Mesendoderm (in vitro differentiated cells): ENCODE results near the gene SHMT2.
A peak's percentile ranks its signal among the peaks of the same experiment; 100 is the strongest.
"Not testable (repeated sequence)": the region's sequence is repeated elsewhere in the genome, so short reads cannot be mapped to it uniquely, and the experiment has no call there.

Experiments
- DNase-seq: peaks from one replicate; pipeline ENCODE4 v3.0.0; 2013
- H2AK5ac ChIP-seq: 2 replicates; pipeline ENCODE4 v1.6.1; 2013; ENCODE audit warnings: low read length, inconsistent platforms
- H2BK120ac ChIP-seq: 2 replicates; pipeline ENCODE4 v1.6.1; 2013; ENCODE audit warnings: low read depth, mild to moderate bottlenecking, low read length, moderate library complexity, mixed read lengths
- H2BK15ac ChIP-seq: replicated peaks from 2 replicates; pipeline ENCODE4 v1.6.1; 2013; ENCODE audit warnings: low read depth, mild to moderate bottlenecking, moderate library complexity
- H2BK5ac ChIP-seq: 2 replicates; pipeline ENCODE4 v1.6.1; 2013; ENCODE audit warnings: low read length, inconsistent platforms
- H3K18ac ChIP-seq: 2 replicates; pipeline ENCODE4 v1.6.1; 2013; ENCODE audit warnings: mild to moderate bottlenecking, low read length, mixed read lengths
- H3K23ac ChIP-seq: one replicate; pipeline ENCODE4 v1.6.1; 2013; ENCODE audit warnings: low read length
- H3K27ac ChIP-seq: 2 replicates; pipeline ENCODE4 v1.5.1; 2013; ENCODE audit warnings: low read depth, mild to moderate bottlenecking, inconsistent platforms, low read length, moderate library complexity
- H3K27me3 ChIP-seq: 2 replicates; pipeline ENCODE4 v1.6.1; 2013; ENCODE audit warnings: low read length, control low read depth, mild to moderate bottlenecking, inconsistent platforms; ENCODE audit not compliant: insufficient read depth, poor library complexity
- H3K36me3 ChIP-seq: 2 replicates; pipeline ENCODE4 v1.6.1; 2013; ENCODE audit warnings: low read length, inconsistent platforms; ENCODE audit not compliant: control insufficient read depth, insufficient read depth
- H3K4ac ChIP-seq: one replicate; pipeline ENCODE4 v1.6.1; 2013; ENCODE audit warnings: low read depth, mild to moderate bottlenecking, low read length, moderate library complexity
- H3K4me1 ChIP-seq: 2 replicates; pipeline ENCODE4 v1.6.1; 2013; ENCODE audit warnings: low read depth, low read length, inconsistent platforms; ENCODE audit not compliant: control insufficient read depth
- H3K4me2 ChIP-seq: 2 replicates; pipeline ENCODE4 v1.6.1; 2013; ENCODE audit warnings: low read length
- H3K4me3 ChIP-seq: 2 replicates; pipeline ENCODE4 v1.5.1; 2013; ENCODE audit warnings: mild to moderate bottlenecking, low read length
- H3K56ac ChIP-seq: one replicate; pipeline ENCODE4 v1.6.1; 2013; ENCODE audit warnings: low read length
- H3K79me1 ChIP-seq: 2 replicates; pipeline ENCODE4 v1.6.1; 2013; ENCODE audit warnings: low read length, inconsistent platforms
- H3K79me2 ChIP-seq: 2 replicates; pipeline ENCODE4 v1.6.1; 2013; ENCODE audit warnings: mild to moderate bottlenecking, low read length; ENCODE audit not compliant: control insufficient read depth, insufficient read depth
- H3K9ac ChIP-seq: 2 replicates; pipeline ENCODE4 v1.6.1; 2013; ENCODE audit warnings: low read length, inconsistent platforms
- H4K5ac ChIP-seq: one replicate; pipeline ENCODE4 v1.6.1; 2013; ENCODE audit warnings: low read length
- H4K8ac ChIP-seq: one replicate; pipeline ENCODE4 v1.6.1; 2013; ENCODE audit warnings: low read depth, mild to moderate bottlenecking, control low read depth, low read length, moderate library complexity
- WGBS: extraction: QIAGEN DNeasy Blood & Tissue Kit; methylation state at CpG from one replicate; pipeline ENCODE4 v1.1.7; 2013; ENCODE audit warnings: low lambda C conversion rate, missing lambda C conversion rate; ENCODE audit not compliant: insufficient coverage; ENCODE audit errors: extremely low coverage; 5-methylcytosine and 5-hydroxymethylcytosine counted together
- small RNA-seq: library from polyadenylated mRNA; stranded (forward); fragments of <200 nt; extraction: miRNeasy Mini kit (QIAGEN cat#:217004); gene quantifications from one replicate; pipeline ENCODE3, GENCODE V24; 2013; ENCODE audit not compliant: insufficient read depth

SHMT2 gene

DNA sequence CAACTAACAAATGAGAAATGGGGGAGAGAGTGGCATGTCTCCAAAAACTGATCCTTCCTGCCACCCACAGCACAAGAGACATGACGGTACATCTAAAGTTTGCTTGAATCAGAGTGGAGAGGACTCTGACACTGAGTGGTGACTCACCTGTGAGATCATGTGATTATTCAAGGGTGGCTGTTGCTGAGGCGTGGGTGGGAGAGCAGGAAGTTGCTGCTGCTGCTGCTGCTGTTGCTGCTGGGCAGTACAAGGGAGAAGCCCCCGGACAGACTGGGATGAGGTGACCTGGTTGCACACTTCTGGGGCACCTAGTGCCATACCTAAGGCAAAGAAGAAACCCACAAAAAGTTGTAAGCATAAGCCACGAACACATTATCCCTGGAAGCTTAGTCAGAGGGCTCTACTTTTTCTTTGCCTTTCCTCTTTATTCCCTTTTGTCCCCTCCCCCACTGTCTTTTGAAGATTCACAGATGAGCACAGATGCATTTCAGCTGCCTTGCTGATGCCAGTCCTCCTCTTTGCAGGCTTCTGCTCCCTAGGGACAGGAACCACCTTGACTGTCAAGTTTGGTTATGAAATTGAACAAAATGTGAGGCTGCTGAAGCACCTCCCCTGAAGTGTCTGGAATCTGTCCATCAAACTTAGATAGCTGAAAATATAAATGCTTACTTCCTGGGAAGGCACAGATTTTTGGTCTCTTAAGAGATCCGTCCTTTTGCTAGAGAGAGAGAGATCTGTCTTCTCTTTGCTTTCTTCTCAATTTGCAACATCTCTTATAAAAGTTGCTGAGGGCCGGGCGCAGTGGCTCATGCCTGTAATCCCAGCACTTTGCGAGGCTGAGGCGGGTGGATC, 50.9 kb downstream of the SHMT2 start:
- H3K36me3 ChIP-seq: no peaks in the 10 kb centered on the region
- no peak overlapping the region for H4K5ac ChIP-seq
- no peaks in the 10 kb centered on the region for H3K27me3 ChIP-seq
- H2BK5ac ChIP-seq: no peak overlapping the region
- peak; percentile 83 for DNase-seq
- H3K4me2 ChIP-seq: no peak overlapping the region
- no peaks in the 10 kb centered on the region for H3K79me1 ChIP-seq
- no peak overlapping the region for H3K18ac ChIP-seq
- no peaks in the 10 kb centered on the region for H3K79me2 ChIP-seq
- H3K4me1 ChIP-seq: no peaks in the 10 kb centered on the region
- H3K4ac ChIP-seq: no peak overlapping the region
- no peak overlapping the region for H3K27ac ChIP-seq
- H3K9ac ChIP-seq: no peak overlapping the region
- no peak overlapping the region for H4K8ac ChIP-seq
- no peak overlapping the region for H2BK120ac ChIP-seq
- no CpG with 5 or more reads among the region's 9 CpGs for WGBS
- no peak overlapping the region for H2BK15ac ChIP-seq
- peak overlapping the region; percentile 44 for H3K56ac ChIP-seq
- H3K23ac ChIP-seq: no peak overlapping the region
- no peak overlapping the region for H3K4me3 ChIP-seq
- H2AK5ac ChIP-seq: no peak overlapping the region

DNA sequence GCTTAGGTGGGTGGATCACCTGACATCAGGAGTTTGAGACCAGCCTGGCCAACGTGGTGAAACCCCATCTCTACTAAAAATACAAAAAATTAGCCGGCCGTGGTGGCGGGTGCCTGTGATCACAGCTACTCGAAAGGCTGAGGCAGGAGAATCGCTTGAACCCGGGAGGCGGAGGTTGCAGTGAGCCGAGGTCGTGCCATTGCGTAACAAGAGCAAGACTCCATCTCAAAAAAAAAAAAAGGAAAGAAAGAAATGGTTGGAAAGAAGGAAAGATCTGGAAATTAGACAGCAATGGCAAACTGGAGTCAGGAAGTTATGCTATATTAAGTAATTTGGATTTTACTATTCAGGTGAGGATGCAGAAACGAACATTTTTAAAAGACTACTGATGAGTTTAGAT, 52.6 kb downstream of the SHMT2 start:
- not testable (repeated sequence) for DNase-seq, H3K23ac ChIP-seq, H2BK120ac ChIP-seq, H4K8ac ChIP-seq, H3K4me1 ChIP-seq, H3K27me3 ChIP-seq, H3K4ac ChIP-seq, H4K5ac ChIP-seq, H3K56ac ChIP-seq, H3K79me2 ChIP-seq, H2BK5ac ChIP-seq, H2BK15ac ChIP-seq, H2AK5ac ChIP-seq, H3K27ac ChIP-seq, H3K79me1 ChIP-seq, H3K36me3 ChIP-seq, H3K4me3 ChIP-seq, H3K4me2 ChIP-seq, H3K18ac ChIP-seq, H3K9ac ChIP-seq
- WGBS: no CpG with 5 or more reads among the region's 12 CpGs

Small RNA genes lying within 50 kb of the gene (small RNA-seq; reads per million reads assigned to genes)
- 6.4 reads per million, percentile 77 among the genes with 10 or more reads in this experiment for gene MIR1228
